ENCODE data around the gene EGLN1. TPM values are rescaled to one million over a fixed set of nuclear protein-coding genes. Genes with fewer than 3 reads are reported as not detected.

EGLN1 gene
- total RNA-seq, 1 experiment from 2014 or later: 27.1 TPM

DNA sequence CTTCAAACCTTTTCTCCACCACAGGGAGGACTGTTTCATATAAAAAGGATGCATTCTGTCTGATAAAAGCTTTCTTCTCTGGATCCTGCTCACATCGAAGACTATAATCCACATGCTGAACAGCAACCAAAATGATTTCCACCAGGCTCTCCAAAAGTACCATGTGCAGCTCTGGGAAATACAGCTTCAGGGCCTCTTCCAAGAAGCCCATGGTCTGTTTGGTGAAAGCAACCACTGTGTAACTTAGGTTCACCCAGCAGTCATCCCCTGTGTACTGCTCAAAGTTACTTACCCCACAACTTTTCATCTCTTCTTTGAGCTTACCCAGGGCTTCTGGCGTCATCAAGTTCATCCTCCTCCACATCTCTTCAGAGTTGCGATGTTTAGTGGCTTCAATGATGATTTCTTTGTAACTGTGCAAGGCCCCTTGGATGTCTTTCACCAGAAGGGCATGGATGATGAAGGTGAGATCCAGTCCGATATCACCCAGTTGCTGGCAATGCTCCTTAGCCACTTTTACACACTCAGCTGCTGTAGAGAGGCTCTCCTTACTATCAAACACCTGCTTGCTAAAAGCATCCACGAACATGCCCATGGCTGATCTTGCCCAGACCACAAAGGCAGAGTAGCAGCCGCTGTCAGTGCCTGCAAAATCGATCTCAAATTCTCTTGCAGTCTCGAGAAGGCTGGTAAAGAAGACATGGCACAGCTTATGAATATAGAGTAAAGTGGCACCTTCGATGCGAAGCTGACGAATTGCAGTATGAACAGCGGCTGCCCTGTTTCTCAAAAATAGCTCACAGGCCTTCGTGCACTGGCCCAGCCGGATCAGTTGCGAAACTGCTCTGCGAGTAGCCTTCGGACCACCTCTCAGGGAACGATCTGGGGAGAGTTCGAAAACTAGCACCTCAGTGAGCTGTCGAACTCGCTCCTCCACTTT is 86.2 kb downstream of the EGLN1 start (continued):
- TF ChIP-seq TCF7L2 (IDR thresholded peaks at IDR 0.05; ENCODE audit: borderline replicate concordance, extremely low read depth, insufficient read depth, insufficient read length) (no peak), POLR2AphosphoS5 (IDR thresholded peaks at IDR 0.05; ENCODE audit: low read depth, low read length) (no peak)

DNA sequence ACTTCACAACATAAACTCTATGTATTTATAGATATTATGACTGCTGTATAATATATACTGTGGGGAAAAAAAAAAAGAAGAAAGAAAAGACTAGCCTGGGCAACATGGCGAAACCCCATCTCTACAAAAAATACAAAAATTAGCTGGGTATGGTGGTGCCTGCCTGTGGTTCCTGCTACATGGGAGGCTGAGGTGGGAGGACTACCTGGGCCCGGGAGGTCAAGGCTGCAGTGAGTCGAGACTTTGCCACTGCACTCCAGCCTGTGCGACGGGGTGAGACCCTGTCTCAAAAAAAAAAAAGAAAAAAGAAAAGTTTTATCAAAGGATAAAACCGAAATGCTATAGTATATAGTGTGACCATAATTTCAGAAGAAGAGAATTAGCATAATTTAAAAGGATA is 87.1 kb downstream of the EGLN1 start:
- ATAC-seq (no peak), DNase-seq (ENCODE audit: low read depth, low spot score) (no peak)
- H3K27ac ChIP-seq (ENCODE audit: low read depth, low read length): no peak overlapping the region
- TF ChIP-seq ZNF274 (IDR thresholded peaks at IDR 0.05; ENCODE audit: low read depth, low read length) (no peak), TCF7L2 (IDR thresholded peaks at IDR 0.05; ENCODE audit: borderline replicate concordance, extremely low read depth, insufficient read depth, insufficient read length) (no peak), YY1 (IDR thresholded peaks at IDR 0.05; ENCODE audit: extremely low read depth, insufficient replicate concordance, low read depth, low read length) (no peak), POLR2AphosphoS5 (IDR thresholded peaks at IDR 0.05; ENCODE audit: low read depth, low read length) (no peak), SP1 (IDR thresholded peaks at IDR 0.05; ENCODE audit: low read depth) (no peak)
- TF ChIP-seq, protein P1, sequence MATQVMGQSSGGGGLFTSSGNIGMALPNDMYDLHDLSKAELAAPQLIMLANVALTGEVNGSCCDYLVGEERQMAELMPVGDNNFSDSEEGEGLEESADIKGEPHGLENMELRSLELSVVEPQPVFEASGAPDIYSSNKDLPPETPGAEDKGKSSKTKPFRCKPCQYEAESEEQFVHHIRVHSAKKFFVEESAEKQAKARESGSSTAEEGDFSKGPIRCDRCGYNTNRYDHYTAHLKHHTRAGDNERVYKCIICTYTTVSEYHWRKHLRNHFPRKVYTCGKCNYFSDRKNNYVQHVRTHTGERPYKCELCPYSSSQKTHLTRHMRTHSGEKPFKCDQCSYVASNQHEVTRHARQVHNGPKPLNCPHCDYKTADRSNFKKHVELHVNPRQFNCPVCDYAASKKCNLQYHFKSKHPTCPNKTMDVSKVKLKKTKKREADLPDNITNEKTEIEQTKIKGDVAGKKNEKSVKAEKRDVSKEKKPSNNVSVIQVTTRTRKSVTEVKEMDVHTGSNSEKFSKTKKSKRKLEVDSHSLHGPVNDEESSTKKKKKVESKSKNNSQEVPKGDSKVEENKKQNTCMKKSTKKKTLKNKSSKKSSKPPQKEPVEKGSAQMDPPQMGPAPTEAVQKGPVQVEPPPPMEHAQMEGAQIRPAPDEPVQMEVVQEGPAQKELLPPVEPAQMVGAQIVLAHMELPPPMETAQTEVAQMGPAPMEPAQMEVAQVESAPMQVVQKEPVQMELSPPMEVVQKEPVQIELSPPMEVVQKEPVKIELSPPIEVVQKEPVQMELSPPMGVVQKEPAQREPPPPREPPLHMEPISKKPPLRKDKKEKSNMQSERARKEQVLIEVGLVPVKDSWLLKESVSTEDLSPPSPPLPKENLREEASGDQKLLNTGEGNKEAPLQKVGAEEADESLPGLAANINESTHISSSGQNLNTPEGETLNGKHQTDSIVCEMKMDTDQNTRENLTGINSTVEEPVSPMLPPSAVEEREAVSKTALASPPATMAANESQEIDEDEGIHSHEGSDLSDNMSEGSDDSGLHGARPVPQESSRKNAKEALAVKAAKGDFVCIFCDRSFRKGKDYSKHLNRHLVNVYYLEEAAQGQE (IDR thresholded peaks at IDR 0.05; ENCODE audit: low read depth): no peak
- H4K20me1 ChIP-seq (ENCODE audit: insufficient read depth): no peaks in the 10 kb centered on the region
- H3K4me1 ChIP-seq (ENCODE audit: control insufficient read depth in 1 of 2, insufficient read depth in 2 of 2, low read length in 2 of 2): peaks cover 14 to 28% of the 10 kb centered on the region in 2 experiments; a peak in 3 of 4 replicates
- intact Hi-C loops (cut with micrococcal nuclease): no loop called here
- H3K27me3 ChIP-seq (ENCODE audit: insufficient read depth, low read length): no peaks in the 10 kb centered on the region
- no TSS peak for BruUV-seq (replicated peaks)
- no peak overlapping the region for H2AFZ ChIP-seq (ENCODE audit: low read depth, low read length, poor library complexity, severe bottlenecking)
- ChIA-PET RAD21 (ENCODE audit: low non-redundant PET in 1 of 2, low total read pairs in 2 of 2, uncharacterized antibody in 2 of 2, unreplicated experiment in 2 of 2) (no interaction called here), POLR2A (no interaction called here), CTCF (no interaction called here)
- no peak overlapping the region for H3K9ac ChIP-seq (ENCODE audit: low read length)
- H3K36me3 ChIP-seq (ENCODE audit: control insufficient read depth in 1 of 2, insufficient read depth in 2 of 2, low read length in 2 of 2): peaks cover 0 to 6% of the 10 kb centered on the region in 2 experiments; a peak in 2 of 4 replicates
- no peaks in the 10 kb centered on the region for H3K9me2 ChIP-seq (ENCODE audit: insufficient read depth)
- peaks cover 67% of the 10 kb centered on the region for H3K79me2 ChIP-seq (ENCODE audit: insufficient read depth, low read length)
- no peaks in the 10 kb centered on the region for H3K9me3 ChIP-seq (ENCODE audit: control insufficient read depth in 1 of 2, insufficient read depth in 1 of 2, low read depth in 1 of 2, low read length in 2 of 2)
- no peak overlapping the region for H3K4me2 ChIP-seq (ENCODE audit: low read length)
- no peak overlapping the region for H3K4me3 ChIP-seq (replicated peaks in 1 of 2; ENCODE audit: low read depth in 1 of 2, low read length in 2 of 2)

Data from HCT116 (cell line).